ENCODE measurements around the gene KLHL29.

DNA sequence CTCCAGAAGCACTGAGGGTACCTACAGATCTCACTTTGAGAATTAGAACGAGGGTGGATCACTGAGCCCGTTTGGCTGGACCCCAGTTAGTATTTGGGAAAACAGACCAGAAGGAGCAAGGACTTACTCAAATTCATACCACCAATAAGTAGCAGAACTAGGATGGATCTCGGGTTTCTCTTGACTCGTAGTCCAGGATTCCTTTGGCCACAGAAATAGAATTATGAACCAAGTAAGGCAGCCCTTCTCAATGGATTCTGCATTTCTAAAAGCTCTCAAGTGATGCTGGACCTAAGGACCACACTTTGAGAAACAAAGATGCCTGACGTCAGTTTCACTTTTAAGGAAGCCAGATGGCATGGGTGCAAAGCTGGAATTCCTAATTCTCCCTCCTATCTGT, 153.0 kb downstream of the KLHL29 start:
- TF ChIP-seq, protein P1, sequence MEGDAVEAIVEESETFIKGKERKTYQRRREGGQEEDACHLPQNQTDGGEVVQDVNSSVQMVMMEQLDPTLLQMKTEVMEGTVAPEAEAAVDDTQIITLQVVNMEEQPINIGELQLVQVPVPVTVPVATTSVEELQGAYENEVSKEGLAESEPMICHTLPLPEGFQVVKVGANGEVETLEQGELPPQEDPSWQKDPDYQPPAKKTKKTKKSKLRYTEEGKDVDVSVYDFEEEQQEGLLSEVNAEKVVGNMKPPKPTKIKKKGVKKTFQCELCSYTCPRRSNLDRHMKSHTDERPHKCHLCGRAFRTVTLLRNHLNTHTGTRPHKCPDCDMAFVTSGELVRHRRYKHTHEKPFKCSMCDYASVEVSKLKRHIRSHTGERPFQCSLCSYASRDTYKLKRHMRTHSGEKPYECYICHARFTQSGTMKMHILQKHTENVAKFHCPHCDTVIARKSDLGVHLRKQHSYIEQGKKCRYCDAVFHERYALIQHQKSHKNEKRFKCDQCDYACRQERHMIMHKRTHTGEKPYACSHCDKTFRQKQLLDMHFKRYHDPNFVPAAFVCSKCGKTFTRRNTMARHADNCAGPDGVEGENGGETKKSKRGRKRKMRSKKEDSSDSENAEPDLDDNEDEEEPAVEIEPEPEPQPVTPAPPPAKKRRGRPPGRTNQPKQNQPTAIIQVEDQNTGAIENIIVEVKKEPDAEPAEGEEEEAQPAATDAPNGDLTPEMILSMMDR (IDR thresholded peaks at IDR 0.05; ENCODE audit: poor library complexity, severe bottlenecking): no peak
- TF ChIP-seq EZH2 (IDR thresholded peaks at IDR 0.05; ENCODE audit: borderline replicate concordance, insufficient read depth, low read length, poor library complexity, severe bottlenecking): no peak
- TF ChIP-seq POLR2AphosphoS5 (IDR thresholded peaks at IDR 0.05): no peak
- no peak for TF ChIP-seq EP300 (conservative IDR thresholded peaks at IDR 0.05; ENCODE audit: poor library complexity, severe bottlenecking)
- no peak for TF ChIP-seq TAF1 (IDR thresholded peaks at IDR 0.05; ENCODE audit: low read depth)
- no peak for TF ChIP-seq REST (IDR thresholded peaks at IDR 0.05; ENCODE audit: borderline replicate concordance)
- no peak for TF ChIP-seq SMC3 (conservative IDR thresholded peaks at IDR 0.05; ENCODE audit: poor library complexity)
- no peak for TF ChIP-seq MXI1 (conservative IDR thresholded peaks at IDR 0.05; ENCODE audit: poor library complexity, severe bottlenecking)
- TF ChIP-seq RAD21 (conservative IDR thresholded peaks at IDR 0.05): no peak
